GM12878 (cell line): ENCODE measurements around the gene ADSS2. TPM values are rescaled to one million over a fixed set of nuclear protein-coding genes. Genes with fewer than 3 reads are reported as not detected.

Experiments
- ATAC-seq: fragments of 200-7000 bp; cut with Tn5 transposase; 3 replicates; pipeline ENCODE4 v1.9.1; 2020; ENCODE audit warnings: mild to moderate bottlenecking, moderate library complexity
- BruUV-seq: library from RNA; stranded (reverse); fragments of 400-500 nt; replicated peaks from 2 replicates; lab custom pipeline; 2021; lab: Mats Ljungman, UMichigan
- CTCF ChIA-PET: fragments of 300-600 bp; sonication (Branson Sonifier 250); formaldehyde crosslinking; extraction: SDS; loops from one replicate; lab custom pipeline; 2021; ENCODE audit warnings: inconsistent platforms; lab: Yijun Ruan, JAX
- POLR2A ChIA-PET: fragments of 350-600 bp; formaldehyde crosslinking; extraction: SDS; loops from one replicate; lab custom pipeline; 2021; ENCODE audit warnings: inconsistent platforms; lab: Charles Lee
- RAD21 ChIA-PET: fragments of 300-600 bp; sonication (Branson Sonifier 250); formaldehyde crosslinking; loops from one replicate; lab custom pipeline; 2023; ENCODE audit warnings: antibody characterized with exemption; ENCODE audit not compliant: unreplicated experiment; lab: Charles Lee
- SMC1A ChIA-PET: fragments of 300-600 bp; sonication (Branson Sonifier 250); formaldehyde crosslinking; loops from one replicate; lab custom pipeline; 2023; ENCODE audit not compliant: unreplicated experiment, uncharacterized antibody; lab: Charles Lee
- DNase-seq: peaks from one replicate; pipeline ENCODE4 v3.0.0-alpha.2; 2011; ENCODE audit warnings: low read depth, low spot score
- FAIRE-seq: peaks from 3 replicates; lab custom pipeline; 2011; peaks lifted over from hg19 to GRCh38; lab: Jason Lieb, UNC
- H2AFZ ChIP-seq: 2 replicates; pipeline ENCODE4 v1.6.0; 2011; ENCODE audit warnings: low read depth, low read length, control low read depth; ENCODE audit not compliant: control insufficient read depth
- H3K27ac ChIP-seq: 2 replicates; pipeline ENCODE4 v1.5.1; 2011; ENCODE audit warnings: control low read depth; ENCODE audit not compliant: control insufficient read depth, insufficient read depth
- H3K27me3 ChIP-seq, 2 experiments: replicated peaks in 1 of 2; 2 replicates each; pipeline versions ENCODE4 v1.6.0 to v1.6.1; 2011; ENCODE audit warnings: low read length in 1 of 2; ENCODE audit not compliant: control insufficient read depth in 2 of 2, insufficient read depth in 2 of 2
- H3K36me3 ChIP-seq, 2 experiments: 2 replicates each; pipeline ENCODE4 v1.5.1; 2011; ENCODE audit warnings: low read length in 1 of 2; ENCODE audit not compliant: control insufficient read depth in 2 of 2, insufficient read depth in 2 of 2
- H3K4me1 ChIP-seq: 2 replicates; pipeline ENCODE4 v1.6.1; 2011; ENCODE audit warnings: mild to moderate bottlenecking, low read length, moderate library complexity, mixed read lengths; ENCODE audit not compliant: control insufficient read depth, insufficient read depth
- H3K4me2 ChIP-seq: 2 replicates; pipeline ENCODE4 v1.6.0; 2011; ENCODE audit warnings: control low read depth; ENCODE audit not compliant: control insufficient read depth, insufficient read depth
- H3K4me3 ChIP-seq: fragments of 200-600 bp; sonication (generic); 2 replicates; pipeline ENCODE4 v1.5.1; 2016
- H3K79me2 ChIP-seq: 2 replicates; pipeline ENCODE4 v1.6.0; 2011; ENCODE audit warnings: low read length; ENCODE audit not compliant: control insufficient read depth, insufficient read depth
- H3K9ac ChIP-seq: 2 replicates; pipeline ENCODE4 v1.8.0; 2011; ENCODE audit warnings: low read length, control low read depth, mixed read lengths; ENCODE audit not compliant: control insufficient read depth, insufficient read depth
- H3K9me3 ChIP-seq: replicated peaks from 3 replicates; pipeline ENCODE4 v1.5.1; 2011; ENCODE audit warnings: mild to moderate bottlenecking, low read length; ENCODE audit not compliant: control insufficient read depth, insufficient read depth
- H4K20me1 ChIP-seq: 2 replicates; pipeline ENCODE4 v1.6.0; 2011; ENCODE audit not compliant: control insufficient read depth, insufficient read depth
- ATF7 ChIP-seq: fragments of 450-650 bp; IDR thresholded peaks from 2 replicates; pipeline ENCODE4 v1.6.1; 2016; ENCODE audit warnings: low read depth, mild to moderate bottlenecking
- BRCA1 ChIP-seq: IDR thresholded peaks from 2 replicates; pipeline ENCODE4 v1.6.1; 2011; ENCODE audit warnings: low read depth, low read length, improper control_type of control experiment
- EED ChIP-seq: sonication (generic); IDR thresholded peaks from 2 replicates; pipeline ENCODE4 v1.6.1; 2016; ENCODE audit warnings: antibody characterized with exemption, low read depth
- HCFC1 ChIP-seq: fragments of 150-350 bp; IDR thresholded peaks from 2 replicates; pipeline ENCODE4 v1.6.1; 2014; ENCODE audit warnings: low read length
- HDAC2 ChIP-seq: fragments of 200-600 bp; sonication (generic); IDR thresholded peaks from 2 replicates; pipeline ENCODE4 v1.6.1; 2017
- KAT2A ChIP-seq: conservative IDR thresholded peaks from 2 replicates; pipeline ENCODE4 v1.6.1; 2011; ENCODE audit warnings: low read depth, low read length; ENCODE audit not compliant: control insufficient read depth
- MYC ChIP-seq: IDR thresholded peaks from 2 replicates; pipeline ENCODE4 v1.6.1; 2011; ENCODE audit warnings: mild to moderate bottlenecking, low read length, moderate library complexity, inconsistent platforms; ENCODE audit not compliant: insufficient read depth, insufficient replicate concordance, insufficient read length, severe bottlenecking
- NR2C2 ChIP-seq: IDR thresholded peaks from 2 replicates; pipeline ENCODE4 v1.6.1; 2011; ENCODE audit warnings: borderline replicate concordance, low read depth; ENCODE audit not compliant: control insufficient read depth, insufficient read length
- RELA ChIP-seq: fragments of 450-650 bp; IDR thresholded peaks from 2 replicates; pipeline ENCODE4 v1.8.0; 2014; ENCODE audit warnings: borderline replicate concordance; ENCODE audit not compliant: partially characterized antibody
- SIX5 ChIP-seq: IDR thresholded peaks from 2 replicates; pipeline ENCODE4 v1.6.1; 2011; ENCODE audit warnings: mild to moderate bottlenecking, low read depth, low read length, moderate library complexity; ENCODE audit not compliant: severe bottlenecking
- SUPT20H ChIP-seq: IDR thresholded peaks from 2 replicates; pipeline ENCODE4 v1.6.1; 2011; ENCODE audit warnings: low read depth, mild to moderate bottlenecking, low read length, moderate library complexity, borderline replicate concordance; ENCODE audit not compliant: control insufficient read depth
- TCF12 ChIP-seq: IDR thresholded peaks from 2 replicates; pipeline ENCODE4 v1.6.1; 2011; ENCODE audit warnings: low read depth, mild to moderate bottlenecking, low read length
- TCF3 ChIP-seq: IDR thresholded peaks from 2 replicates; pipeline ENCODE4 v1.6.1; 2012; ENCODE audit warnings: low read depth, mild to moderate bottlenecking, low read length, borderline replicate concordance; ENCODE audit not compliant: insufficient read depth
- ZNF622 ChIP-seq: fragments of 450-650 bp; IDR thresholded peaks from 2 replicates; pipeline ENCODE4 v1.6.1; 2017; ENCODE audit warnings: mild to moderate bottlenecking, inconsistent platforms
- WGBS: methylation state at CpG from one replicate; pipeline ENCODE4 v1.1.6; 2016; ENCODE audit warnings: low lambda C conversion rate; ENCODE audit not compliant: insufficient replicate concordance, insufficient coverage; ENCODE audit errors: missing lambda C conversion rate; 5-methylcytosine and 5-hydroxymethylcytosine counted together
- in situ Hi-C: fragments of 300-500 bp; cut with MboI; formaldehyde crosslinking; loops from 9 replicates; pipeline ENCODE4 v1.14.3; 2018; ENCODE audit warnings: mixed read lengths
- intact Hi-C: fragments of 100-400 bp; cut with micrococcal nuclease; formaldehyde crosslinking; loops from one replicate; pipeline ENCODE4 v1.14.2; 2022; ENCODE audit not compliant: unreplicated experiment
- polyA plus RNA-seq, 11 experiments: library from polyadenylated mRNA; depleted of rRNA in 4 of 11; unstranded in 6 of 11; stranded (reverse) in 5 of 11; fragments of >200 nt; fragmentation: Nextera tagmentation in 4 of 11; fragmentation: Illumina TruSeq in 1 of 11; extraction: Ambion mirVana in 4 of 11; extraction: Trizol in 1 of 11; gene quantifications; 1 replicate in 1 of 11; 2 replicates in 10 of 11; pipeline versions ENCODE4 v1.2.1 to v1.2.3, GENCODE V29; 2011 to 2016; ENCODE audit warnings: inconsistent platforms in 2 of 11, missing spikeins in 2 of 11, low read depth in 1 of 11
- total RNA-seq, 4 experiments: library from RNA; depleted of rRNA in 3 of 4; stranded (reverse); fragments of >200 nt in 3 of 4; fragmentation: Illumina TruSeq in 1 of 4; extraction: Trizol in 1 of 4; gene quantifications; 2 replicates each; pipeline versions ENCODE4 v1.2.1 to v1.2.3, GENCODE V29; 2013 to 2021
- TF ChIP-seq, protein P1 (sequence below): IDR thresholded peaks from 2 replicates; pipeline ENCODE4 v1.6.1; 2012; ENCODE audit warnings: low read depth, low read length, improper control_type of control experiment
- TF ChIP-seq, protein P2 (sequence below): fragments of 450-650 bp; IDR thresholded peaks from 2 replicates; pipeline ENCODE4 v1.6.1; 2017; ENCODE audit warnings: mild to moderate bottlenecking
- TF ChIP-seq, protein P3 (sequence below): fragments of 450-650 bp; formaldehyde crosslinking; IDR thresholded peaks from 2 replicates; pipeline ENCODE4 v1.4.0; 2020; ENCODE audit warnings: mild to moderate bottlenecking, moderate library complexity

Gene ADSS2
- total and polyA plus RNA-seq, 10 of the 15 experiments (the other 5 are each of a cell fraction or from before 2014, with no cell fraction given) = 8.1 to 49.3 (median 40.6) TPM

DNA sequence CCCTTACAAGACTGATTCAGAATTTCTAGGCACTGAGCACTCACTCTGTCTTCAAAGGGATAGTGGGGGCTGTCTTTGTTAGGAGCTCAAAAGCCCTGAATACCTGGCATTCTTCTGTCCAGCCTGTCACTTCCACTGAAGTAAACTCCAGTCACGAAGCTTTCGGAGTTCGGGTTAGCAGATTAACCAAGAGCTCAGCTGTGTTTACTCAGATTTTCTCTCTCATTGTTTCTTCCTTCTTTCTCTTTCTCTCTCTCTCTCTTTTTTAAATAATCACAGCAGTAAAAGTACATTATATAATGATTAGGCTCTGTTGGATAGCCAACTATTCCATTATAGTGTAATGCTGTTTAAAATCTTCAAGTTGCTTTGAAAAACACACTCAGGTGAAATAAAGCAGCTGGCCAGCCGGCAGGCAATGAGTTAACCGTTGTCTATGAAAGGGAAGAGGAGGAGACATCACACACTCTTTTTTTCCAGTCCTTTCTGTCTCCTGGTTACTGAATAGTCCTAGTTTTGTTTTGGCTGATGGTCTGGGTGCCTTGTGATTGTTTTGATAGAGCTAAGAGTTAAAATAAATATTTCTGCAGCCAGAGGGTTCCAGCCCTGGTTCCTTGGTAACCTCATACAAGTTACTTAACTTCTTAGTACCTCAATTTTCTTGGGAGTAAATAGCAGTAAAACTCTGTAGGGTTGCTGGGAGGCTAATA, 89.8 kb downstream of the ADSS2 start:
- ChIA-PET POLR2A (interaction anchor here (0.5 kb wide), 1 partner anchor 12 kb away, joined by 4 read pairs; no protein-coding TSS in a partner anchor), RAD21 (no interaction called here), SMC1A (no interaction called here), CTCF (no interaction called here)
- no peaks in the 10 kb centered on the region for H4K20me1 ChIP-seq
- 96% methylated on average over 5 of the region's 5 CpGs for WGBS
- no peak overlapping the region for H3K27ac ChIP-seq
- BruUV-seq = no TSS peak
- intact Hi-C loops (no loop called here), in situ Hi-C loops (no loop called here)
- no peak for DNase-seq
- no peak overlapping the region for H3K4me2 ChIP-seq
- H3K9me3 ChIP-seq = peaks cover 5% of the 10 kb centered on the region; the same call in 2 of the 3 replicates
- H3K4me3 ChIP-seq = no peak overlapping the region
- no peaks in the 10 kb centered on the region for H3K79me2 ChIP-seq
- TF ChIP-seq, protein P1, sequence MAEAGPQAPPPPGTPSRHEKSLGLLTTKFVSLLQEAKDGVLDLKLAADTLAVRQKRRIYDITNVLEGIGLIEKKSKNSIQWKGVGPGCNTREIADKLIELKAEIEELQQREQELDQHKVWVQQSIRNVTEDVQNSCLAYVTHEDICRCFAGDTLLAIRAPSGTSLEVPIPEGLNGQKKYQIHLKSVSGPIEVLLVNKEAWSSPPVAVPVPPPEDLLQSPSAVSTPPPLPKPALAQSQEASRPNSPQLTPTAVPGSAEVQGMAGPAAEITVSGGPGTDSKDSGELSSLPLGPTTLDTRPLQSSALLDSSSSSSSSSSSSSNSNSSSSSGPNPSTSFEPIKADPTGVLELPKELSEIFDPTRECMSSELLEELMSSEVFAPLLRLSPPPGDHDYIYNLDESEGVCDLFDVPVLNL = no peak
- TF ChIP-seq MYC (no peak), TCF3 (no peak), HCFC1 (no peak), ATF7 (no peak), SUPT20H (no peak), TCF12 (no peak), RELA (no peak), KAT2A (no peak), SIX5 (no peak), ZNF622 (no peak), BRCA1 (no peak), HDAC2 (no peak), NR2C2 (no peak), EED (no peak)
- TF ChIP-seq, protein P2, sequence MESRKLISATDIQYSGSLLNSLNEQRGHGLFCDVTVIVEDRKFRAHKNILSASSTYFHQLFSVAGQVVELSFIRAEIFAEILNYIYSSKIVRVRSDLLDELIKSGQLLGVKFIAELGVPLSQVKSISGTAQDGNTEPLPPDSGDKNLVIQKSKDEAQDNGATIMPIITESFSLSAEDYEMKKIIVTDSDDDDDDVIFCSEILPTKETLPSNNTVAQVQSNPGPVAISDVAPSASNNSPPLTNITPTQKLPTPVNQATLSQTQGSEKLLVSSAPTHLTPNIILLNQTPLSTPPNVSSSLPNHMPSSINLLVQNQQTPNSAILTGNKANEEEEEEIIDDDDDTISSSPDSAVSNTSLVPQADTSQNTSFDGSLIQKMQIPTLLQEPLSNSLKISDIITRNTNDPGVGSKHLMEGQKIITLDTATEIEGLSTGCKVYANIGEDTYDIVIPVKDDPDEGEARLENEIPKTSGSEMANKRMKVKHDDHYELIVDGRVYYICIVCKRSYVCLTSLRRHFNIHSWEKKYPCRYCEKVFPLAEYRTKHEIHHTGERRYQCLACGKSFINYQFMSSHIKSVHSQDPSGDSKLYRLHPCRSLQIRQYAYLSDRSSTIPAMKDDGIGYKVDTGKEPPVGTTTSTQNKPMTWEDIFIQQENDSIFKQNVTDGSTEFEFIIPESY = no peak
- TF ChIP-seq, protein P3, sequence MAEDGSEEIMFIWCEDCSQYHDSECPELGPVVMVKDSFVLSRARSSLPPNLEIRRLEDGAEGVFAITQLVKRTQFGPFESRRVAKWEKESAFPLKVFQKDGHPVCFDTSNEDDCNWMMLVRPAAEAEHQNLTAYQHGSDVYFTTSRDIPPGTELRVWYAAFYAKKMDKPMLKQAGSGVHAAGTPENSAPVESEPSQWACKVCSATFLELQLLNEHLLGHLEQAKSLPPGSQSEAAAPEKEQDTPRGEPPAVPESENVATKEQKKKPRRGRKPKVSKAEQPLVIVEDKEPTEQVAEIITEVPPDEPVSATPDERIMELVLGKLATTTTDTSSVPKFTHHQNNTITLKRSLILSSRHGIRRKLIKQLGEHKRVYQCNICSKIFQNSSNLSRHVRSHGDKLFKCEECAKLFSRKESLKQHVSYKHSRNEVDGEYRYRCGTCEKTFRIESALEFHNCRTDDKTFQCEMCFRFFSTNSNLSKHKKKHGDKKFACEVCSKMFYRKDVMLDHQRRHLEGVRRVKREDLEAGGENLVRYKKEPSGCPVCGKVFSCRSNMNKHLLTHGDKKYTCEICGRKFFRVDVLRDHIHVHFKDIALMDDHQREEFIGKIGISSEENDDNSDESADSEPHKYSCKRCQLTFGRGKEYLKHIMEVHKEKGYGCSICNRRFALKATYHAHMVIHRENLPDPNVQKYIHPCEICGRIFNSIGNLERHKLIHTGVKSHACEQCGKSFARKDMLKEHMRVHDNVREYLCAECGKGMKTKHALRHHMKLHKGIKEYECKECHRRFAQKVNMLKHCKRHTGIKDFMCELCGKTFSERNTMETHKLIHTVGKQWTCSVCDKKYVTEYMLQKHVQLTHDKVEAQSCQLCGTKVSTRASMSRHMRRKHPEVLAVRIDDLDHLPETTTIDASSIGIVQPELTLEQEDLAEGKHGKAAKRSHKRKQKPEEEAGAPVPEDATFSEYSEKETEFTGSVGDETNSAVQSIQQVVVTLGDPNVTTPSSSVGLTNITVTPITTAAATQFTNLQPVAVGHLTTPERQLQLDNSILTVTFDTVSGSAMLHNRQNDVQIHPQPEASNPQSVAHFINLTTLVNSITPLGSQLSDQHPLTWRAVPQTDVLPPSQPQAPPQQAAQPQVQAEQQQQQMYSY (CRISPR knock-in tag) = no peak
- no peak for FAIRE-seq
- no peaks in the 10 kb centered on the region for H3K4me1 ChIP-seq
- no peak overlapping the region for H3K9ac ChIP-seq
- H3K27me3 ChIP-seq = no peaks in the 10 kb centered on the region
- H2AFZ ChIP-seq = no peak overlapping the region
- ATAC-seq = no peak
- H3K36me3 ChIP-seq = no peaks in the 10 kb centered on the region
